ENCODE measurements around the gene NEU4. TPM values are rescaled to one million over a fixed set of nuclear protein-coding genes. Genes with fewer than 3 reads are reported as not detected.

The NEU4 gene
- total RNA-seq, 1 donor from 2014 or later = not detected

DNA sequence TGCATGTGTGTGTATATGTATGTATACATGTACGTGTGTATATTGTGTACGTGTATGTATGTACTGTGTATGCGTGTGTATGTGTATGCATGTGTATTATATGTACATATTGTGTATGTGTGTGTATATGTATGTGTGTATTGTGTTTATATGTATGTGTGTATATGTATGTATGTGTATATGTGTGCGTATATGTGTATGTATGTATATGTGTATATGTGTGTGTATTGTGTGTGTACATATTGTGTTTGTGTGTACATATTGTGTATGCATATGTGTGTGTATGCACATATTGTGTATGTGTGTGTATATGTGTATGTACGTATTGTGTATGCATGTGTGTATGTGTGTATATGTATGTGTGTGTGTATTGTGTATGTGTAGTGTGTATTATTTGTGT, 15.6 kb upstream of the NEU4 start:
- DNase-seq (ENCODE audit: low spot score in 2 of 2) = no peak
- Histone ChIP-seq H3K27me3 (no peaks in the 10 kb centered on the region), H3K36me3 (no peaks in the 10 kb centered on the region), H3K27ac (no peak overlapping the region), H3K4me3 (no peak overlapping the region), H3K4me1 (peaks cover 0 to 3% of the 10 kb centered on the region in 2 donors), H3K9me3 (no peaks in the 10 kb centered on the region)
- TF ChIP-seq CTCF (IDR thresholded peaks at IDR 0.05) = no peak
- intact Hi-C loops (cut with DNase I) = no loop called here

DNA sequence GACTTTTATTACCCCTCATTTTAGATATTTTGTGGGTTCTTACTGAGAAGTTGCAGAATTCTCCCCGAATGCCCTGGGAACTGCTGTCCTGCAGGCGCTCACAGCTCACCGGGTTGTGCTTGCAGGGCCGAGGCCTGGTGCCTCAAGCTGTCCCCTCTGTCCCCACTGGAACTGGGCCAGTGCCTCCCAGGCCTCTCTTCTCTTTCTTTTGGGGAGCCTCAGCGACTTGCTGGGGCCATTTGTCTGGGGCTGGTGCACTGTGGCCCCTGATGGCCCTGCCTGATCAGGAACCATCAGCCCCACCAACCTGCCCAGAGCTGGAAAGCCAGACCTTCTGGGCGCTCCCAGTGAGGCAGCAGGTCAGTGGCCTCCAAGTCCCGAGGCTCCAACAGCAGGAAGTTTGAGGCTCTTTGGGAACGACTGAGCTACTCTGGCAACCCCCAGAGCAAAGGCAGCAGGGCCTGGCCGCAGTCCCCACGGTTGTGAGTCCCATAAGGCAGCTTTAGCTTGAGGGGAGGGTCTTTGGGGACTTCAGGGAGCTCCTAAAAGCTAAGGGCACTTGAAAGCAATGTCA, 14.7 kb upstream of the NEU4 start:
- H3K9me3 ChIP-seq = no peaks in the 10 kb centered on the region
- intact Hi-C loops (cut with DNase I) = no loop called here
- no peak overlapping the region for H3K27ac ChIP-seq
- no peak for DNase-seq (ENCODE audit: low spot score in 2 of 2)
- H3K27me3 ChIP-seq = no peaks in the 10 kb centered on the region
- H3K36me3 ChIP-seq = no peaks in the 10 kb centered on the region
- TF ChIP-seq CTCF (IDR thresholded peaks at IDR 0.05) = no peak
- no peak overlapping the region for H3K4me3 ChIP-seq
- H3K4me1 ChIP-seq = peaks cover 0 to 3% of the 10 kb centered on the region in 2 donors

DNA sequence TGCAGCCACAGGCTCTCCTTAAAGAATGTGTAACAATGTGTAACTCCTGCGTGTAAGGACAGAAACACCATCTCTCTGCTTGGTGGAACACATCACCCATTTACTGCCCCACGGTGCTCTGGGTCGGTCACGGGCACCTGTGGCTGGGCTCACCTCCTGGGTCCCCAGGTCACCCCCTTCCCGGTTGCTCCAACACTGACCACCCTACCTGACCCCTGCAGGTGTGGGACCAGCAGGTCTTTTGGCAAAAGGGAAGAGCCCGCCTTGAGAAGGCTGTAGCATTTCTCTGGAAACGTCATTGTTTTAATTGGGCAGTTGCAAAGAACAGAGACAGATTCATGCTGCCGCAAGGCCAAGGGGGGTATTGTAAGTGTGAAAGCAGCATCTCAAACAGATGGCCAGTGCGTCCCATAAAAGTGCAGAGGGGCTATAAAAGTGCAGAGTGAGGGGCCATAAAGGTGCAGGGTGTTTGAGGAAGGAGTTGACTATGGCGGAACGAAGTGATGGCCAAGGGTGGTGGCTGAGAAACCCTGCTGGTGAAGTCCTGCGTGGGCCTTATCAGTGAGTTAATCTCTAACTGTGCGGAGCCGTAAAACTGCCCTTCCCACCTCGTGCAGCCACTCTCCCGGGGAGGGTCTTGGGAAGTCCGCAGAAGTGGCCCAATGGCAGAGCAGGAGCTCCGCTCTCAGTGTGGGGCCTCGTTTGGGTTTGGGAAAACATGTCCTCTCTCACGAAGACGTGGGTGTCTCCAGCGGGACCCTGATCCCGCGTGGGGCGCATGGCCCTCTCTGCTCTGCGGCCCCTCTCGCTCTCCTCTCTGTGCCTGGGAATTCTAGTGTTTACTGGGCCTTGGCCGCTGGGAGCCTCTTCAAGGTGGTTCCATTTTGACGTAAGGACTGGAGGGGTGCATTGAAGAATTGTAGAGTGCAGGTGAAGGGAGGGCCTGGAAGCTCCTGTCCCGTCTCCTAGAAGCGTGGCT, 13.7 kb upstream of the NEU4 start:
- Histone ChIP-seq H3K4me1 (peaks cover 0 to 3% of the 10 kb centered on the region in 2 donors), H3K4me3 (no peak overlapping the region), H3K36me3 (no peaks in the 10 kb centered on the region), H3K27ac (no peak overlapping the region), H3K9me3 (no peaks in the 10 kb centered on the region), H3K27me3 (no peaks in the 10 kb centered on the region)
- DNase-seq (ENCODE audit: low spot score in 2 of 2) = no peak
- TF ChIP-seq CTCF (IDR thresholded peaks at IDR 0.05) = no peak
- intact Hi-C loops (cut with DNase I) = no loop called here

DNA sequence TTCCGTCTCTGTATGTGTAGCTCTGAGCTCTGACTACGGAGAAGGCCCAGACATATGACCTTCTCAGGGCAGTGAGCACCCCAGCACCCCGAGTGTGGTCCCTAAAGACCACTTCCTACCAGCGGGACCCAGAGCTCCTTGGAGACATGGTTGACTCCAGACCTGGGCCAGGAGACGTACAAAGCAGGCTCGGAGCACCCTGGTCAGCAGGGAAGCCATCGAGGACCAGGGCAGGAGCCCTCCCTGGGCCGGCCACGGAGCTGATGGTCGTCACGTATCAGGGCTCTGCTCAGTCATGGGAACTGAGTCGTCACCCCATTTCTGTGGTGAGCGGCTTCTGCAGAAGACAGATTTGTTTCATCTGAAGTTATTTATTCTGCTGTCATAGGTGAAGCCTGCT, 12.8 kb upstream of the NEU4 start:
- no peak for DNase-seq (ENCODE audit: low spot score in 2 of 2)
- no peaks in the 10 kb centered on the region for H3K36me3 ChIP-seq
- H3K9me3 ChIP-seq = no peaks in the 10 kb centered on the region
- H3K4me1 ChIP-seq = peaks cover 0 to 3% of the 10 kb centered on the region in 2 donors
- H3K27me3 ChIP-seq = no peaks in the 10 kb centered on the region
- TF ChIP-seq CTCF (IDR thresholded peaks at IDR 0.05) = no peak
- no peak overlapping the region for H3K27ac ChIP-seq
- intact Hi-C loops (cut with DNase I) = no loop called here
- H3K4me3 ChIP-seq = no peak overlapping the region

GRCh38 chr2:241796610-241797138, 12.3 kb upstream of the NEU4 start:
- Histone ChIP-seq H3K9me3 (no peaks in the 10 kb centered on the region), H3K4me3 (no peak overlapping the region), H3K36me3 (no peaks in the 10 kb centered on the region), H3K27ac (no peak overlapping the region), H3K27me3 (no peaks in the 10 kb centered on the region), H3K4me1 (peaks cover 0 to 3% of the 10 kb centered on the region in 2 donors)
- intact Hi-C loops (cut with DNase I) = no loop called here
- TF ChIP-seq CTCF (IDR thresholded peaks at IDR 0.05) = no peak
- peak in 1 of 2 donors; percentile 60 for DNase-seq (ENCODE audit: low spot score in 2 of 2)
